Activated CD4-positive, alpha-beta T cell treated with anti-CD3 and anti-CD28 coated beads for 24 hours (primary cell): Measurements from ENCODE around the gene PRKCD.

Experiments
- DNase-seq, 2 donors: peaks; one replicate each; pipeline ENCODE4 v3.0.0-alpha.2; 2020; ENCODE audit warnings: low read depth in 2 of 2

The PRKCD gene

DNA sequence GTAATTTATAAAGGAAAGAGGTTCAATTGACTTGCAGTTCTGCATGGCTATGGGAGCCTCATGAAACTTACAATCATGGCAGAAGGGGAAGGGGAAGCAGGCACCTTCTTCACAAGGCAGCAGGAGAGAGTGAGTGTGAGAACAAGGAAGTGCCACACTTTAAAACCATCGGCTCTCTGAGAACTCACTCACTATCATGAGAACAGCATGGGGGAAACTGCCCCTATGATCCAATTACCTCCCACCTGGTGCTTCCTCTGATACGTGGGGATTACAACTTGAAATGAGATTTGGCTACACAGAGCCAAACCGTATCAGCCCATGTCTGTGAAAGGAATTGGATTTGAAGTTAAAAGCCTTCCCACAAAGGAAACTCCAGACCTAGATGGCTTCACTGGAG is 55.7 kb downstream of the PRKCD start:
- no peak for DNase-seq

DNA sequence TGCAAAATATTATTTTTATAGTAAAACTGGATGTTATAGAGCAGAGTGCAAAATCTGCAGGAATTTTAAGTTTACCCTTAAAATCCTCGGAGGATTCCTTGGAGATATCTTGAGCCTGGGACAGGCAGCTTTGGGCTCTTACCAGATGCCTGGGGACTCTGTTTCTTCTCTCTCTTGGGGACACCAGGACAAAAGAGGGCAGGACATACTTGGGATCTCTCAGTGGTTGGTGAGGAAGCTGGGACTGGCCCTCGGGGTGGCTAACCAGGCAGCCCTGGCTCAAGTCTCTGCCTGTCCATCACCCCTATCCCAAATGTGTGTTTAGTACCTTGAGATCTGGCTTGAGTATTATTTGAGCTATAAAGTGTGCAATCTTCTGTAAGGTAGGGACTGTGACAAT is 56.2 kb downstream of the PRKCD start:
- no peak for DNase-seq

DNA sequence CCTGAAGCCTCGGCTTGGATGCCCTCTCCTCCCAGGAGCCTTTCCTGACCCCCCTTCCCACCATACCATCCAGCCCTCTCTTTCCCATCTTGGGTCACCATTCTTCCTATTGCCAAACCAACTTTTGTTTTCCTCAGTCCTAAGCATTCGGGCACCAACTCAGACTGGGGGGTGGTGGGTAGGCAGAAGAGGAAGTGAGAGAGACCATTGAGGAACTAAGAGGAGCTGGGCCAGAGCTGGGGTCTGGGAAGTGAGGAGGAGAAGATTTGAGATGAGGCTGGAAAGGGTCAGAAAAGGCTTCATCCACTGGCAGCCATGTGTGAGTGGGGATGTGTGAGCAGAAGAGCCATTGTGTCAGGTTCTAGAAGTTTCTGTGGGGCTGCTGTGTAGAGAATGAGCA is 57.1 kb downstream of the PRKCD start:
- DNase-seq: no peak

DNA sequence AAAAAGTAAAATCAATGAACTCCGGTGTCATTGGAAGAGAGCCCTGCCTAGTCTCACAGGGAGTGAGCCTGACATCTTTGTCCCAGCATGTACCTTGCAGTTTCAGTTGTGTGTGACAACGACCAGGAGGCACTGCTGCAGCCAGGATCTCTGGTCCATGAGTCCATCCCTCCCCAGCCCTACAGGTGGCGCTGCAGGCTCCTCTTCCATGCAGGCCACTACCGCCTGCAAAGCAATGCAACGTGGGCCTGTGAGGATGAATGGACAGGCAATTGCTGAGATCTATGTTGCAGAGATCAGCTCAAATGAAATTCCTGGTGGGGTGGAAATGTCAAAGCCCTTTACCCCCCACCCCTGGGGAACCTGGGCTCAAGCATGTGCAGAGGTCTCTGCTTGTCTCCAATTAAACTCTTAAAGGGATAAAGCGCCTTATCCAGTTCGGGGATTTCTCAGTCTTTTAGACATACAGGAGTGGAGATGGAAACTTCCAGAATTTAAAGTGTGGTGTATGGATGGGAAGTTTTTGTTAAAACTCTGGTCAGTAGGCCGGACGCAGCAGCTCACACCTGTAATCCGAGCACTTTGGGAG is 59.0 kb downstream of the PRKCD start:
- peak; percentile 69 to 81 for DNase-seq

DNA sequence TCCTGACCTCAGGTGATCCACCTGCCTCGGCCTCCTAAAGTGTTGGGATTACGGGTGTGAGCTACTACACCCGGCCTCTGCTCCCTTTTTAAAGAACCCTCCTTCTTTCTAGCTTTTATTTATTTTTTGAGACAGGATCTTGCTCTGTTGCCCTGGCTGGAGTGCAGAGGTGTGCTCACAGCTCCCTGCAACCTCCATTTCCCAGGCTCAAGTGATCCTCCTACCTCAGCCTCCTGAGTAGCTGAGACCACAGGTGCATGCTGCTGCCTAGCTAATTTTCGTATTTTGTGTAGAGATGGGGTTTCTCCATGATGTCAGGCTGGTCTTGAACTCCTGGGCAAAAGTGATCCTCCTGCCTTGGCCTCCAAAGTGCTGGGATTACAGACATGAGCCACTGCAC is 60.3 kb downstream of the PRKCD start:
- no peak for DNase-seq

DNA sequence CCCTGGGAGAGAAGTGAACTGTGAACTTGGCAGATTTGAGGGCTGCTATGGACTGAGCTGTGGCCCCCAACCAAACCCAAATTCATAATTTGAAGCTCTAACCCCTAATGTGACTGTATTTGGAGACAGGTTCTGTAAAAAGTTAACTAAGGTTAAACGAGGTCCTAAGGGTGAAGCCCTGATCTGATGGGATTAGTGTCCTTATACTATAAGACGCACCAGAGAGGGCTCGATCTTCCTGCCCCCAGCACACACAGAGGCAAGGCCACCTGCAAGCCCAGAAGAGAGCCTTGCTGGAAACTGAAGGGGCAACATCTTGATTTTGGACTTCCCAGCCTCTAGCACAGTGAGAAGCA is 60.8 kb downstream of the PRKCD start:
- no peak for DNase-seq

DNA sequence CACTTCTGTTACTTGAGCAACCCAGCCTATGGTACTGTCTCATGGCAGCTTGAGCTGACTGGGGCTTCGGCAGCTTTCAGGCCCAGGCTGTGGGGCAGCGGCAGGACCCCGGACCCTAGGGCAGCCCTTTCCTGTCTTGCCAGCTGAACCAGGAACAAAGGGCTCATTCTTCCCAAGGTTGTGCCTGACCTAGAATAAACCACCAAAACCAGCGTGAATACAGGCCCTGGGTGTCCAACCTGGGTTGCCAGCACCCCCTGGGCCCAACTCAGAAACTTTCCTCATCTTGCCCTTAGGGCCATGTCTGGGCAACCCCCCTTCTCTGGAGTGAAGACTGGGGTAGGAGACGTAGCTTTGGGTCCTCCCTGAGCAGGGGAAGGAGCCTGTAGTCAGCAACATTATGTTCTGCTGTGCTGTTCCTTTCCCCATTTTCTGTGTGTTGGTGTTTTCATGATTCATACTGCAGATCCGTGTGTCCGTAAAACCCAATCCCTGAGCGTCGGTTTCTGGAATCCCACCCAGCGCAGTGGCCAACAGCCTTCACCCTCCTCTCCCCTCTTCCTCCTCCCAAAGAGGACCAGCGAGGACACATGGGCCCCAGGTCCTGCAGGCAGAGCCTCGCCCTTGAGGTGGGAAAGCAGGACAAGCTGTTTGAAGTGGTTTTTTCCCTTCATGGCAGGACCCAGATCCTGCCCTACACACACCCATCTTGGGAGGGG is 61.3 kb downstream of the PRKCD start:
- DNase-seq: no peak

DNA sequence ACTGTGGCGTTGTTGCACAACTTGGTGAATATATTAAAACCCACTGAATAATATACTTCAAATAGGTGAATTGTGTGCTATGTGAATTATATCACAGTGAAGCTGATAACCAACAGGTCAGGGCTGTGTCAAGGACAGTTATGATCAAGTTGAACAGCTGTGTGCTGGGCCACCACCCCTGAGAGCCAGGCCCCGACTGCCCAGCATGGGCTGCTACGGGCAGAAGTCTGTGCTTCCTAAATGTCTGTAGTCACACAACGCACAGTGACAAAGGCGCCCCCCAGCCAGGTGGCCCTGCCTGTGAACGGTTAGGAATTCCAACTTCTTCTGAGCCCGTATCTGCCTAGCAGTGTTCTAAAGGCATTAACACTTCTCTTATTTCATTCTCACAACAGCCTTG is 62.0 kb downstream of the PRKCD start:
- DNase-seq: no peak

DNA sequence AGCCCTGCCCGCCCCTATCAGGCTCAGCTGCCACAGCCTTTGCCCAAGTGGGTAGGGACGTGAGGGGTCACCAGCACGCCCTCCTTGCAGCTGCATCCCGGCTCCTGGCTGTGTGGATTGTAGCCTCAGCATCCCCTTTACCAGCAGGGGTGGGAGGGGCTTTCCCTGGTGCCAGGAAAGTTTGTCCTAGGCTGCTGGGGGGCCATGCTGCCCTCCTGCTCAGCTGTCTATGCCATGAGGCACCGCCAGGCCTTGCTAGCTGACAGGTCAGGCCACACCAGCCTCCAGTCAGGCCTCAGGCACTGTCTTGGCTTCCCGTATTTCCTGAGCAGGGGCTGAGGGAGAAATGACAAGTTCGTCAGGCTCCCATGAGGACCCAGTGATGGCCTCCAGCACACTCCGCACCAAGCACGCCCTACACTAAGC is 62.5 kb downstream of the PRKCD start:
- DNase-seq: no peak

DNA sequence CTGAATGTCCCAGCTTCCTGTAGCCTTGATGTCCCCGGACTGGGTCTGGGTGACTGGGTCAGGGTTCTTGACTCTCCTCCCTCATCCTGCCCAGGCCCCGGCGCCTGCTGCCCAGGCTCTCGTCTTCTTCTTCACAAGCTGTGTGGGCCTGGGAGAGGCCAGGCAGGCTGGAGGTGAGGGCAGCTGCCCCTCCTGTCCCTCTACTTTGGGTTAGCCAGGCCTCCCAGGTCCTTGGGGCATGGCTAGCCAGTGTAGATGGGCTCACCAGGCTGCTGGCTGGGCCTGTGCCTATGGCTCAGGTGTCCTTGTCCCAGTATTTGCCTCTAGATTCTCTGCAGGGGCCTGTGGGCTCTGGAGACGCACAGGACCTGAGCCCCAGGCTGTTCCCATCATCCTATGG is 63.0 kb downstream of the PRKCD start:
- DNase-seq: no peak

DNA sequence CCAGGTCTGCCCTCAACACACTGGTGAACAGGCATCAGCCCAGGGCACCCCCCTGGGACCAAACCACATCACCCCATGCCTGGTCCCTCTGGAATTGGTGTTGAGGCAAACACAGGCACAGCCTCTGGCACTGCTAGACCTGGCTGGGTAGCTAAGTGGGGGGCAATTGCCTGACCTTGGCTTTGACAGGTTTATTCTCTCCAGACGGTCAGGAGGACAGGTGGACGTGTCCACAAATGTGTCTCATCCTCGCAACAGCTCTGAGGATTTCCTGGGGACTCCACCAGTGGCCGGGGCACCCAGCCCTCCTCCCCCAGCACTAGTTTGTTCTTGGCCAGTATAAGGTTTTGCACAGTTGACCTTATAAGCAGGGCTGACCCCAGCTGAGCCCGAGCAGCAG is 63.5 kb downstream of the PRKCD start:
- no peak for DNase-seq

DNA sequence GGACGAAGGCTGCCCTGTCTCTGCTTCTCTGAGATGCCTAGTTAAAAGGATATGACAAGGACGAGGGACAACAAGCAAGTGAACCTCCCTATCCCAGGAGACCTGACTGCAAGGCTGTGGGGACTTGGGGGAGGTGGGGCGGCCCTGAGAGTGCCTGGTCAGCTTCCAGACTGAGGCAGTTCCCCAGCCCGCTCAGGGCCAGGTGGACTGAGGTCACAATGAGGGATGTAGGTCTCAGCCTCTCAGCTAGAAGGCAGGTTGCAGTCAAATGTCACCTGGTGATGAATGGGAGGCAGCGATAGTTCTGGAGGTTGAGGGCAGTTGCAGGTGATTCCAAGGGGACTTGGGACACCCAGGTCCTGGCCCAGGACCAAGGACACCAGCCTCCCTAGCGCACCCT is 64.2 kb downstream of the PRKCD start:
- DNase-seq: no peak

DNA sequence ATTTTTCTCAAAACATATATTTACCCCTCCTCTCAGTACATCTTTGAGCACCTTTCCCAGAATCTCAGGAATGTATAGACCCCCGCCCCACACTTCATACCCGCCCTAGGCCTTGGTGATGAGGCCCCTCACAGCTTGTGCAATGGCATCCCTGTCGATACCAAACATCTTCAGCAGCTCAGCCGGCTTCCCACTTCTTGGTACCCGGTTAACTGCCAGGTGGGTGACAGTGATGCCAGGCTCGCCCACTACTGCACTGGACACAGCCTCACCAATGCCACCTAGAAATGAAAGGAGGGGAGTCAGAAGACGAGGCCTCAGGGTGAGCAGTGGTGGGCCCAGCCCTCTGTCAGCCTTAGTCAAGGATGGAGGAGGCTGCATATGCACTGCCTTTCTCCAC is 64.6 kb downstream of the PRKCD start:
- DNase-seq: no peak

DNA sequence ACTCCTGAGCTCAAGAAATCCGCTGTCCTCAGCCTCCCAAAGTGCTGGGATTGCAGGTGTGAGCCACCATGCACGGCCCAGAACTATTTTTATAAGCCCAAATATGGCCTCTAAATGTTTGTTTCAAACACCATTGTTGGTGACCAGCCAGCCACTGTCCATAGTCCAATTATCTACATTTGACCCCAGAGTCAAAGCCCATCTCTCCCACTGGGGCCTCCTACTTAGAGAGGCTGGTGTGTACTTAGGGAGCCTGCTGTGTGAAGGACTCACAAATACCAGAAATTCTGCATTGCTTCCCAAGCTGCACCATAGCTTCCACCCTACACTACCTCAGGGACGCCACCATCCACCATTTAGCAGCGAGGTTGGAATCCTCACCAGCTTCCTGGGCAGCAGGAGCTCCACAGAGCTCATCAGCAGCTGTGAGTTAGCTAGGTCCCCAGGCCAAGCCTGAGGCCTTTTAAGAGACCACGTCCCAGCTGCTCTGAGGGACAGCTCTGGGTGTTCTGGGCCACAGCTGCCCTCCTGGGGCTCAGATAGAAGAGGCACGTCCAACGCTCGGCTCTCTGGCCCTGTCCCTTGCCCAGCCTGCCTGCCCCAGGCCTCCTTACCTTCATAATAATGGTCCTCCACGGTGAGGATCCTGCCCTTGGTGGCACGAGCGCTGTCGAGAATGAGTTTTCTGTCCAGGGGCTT is 65.3 kb downstream of the PRKCD start:
- DNase-seq: no peak

DNA sequence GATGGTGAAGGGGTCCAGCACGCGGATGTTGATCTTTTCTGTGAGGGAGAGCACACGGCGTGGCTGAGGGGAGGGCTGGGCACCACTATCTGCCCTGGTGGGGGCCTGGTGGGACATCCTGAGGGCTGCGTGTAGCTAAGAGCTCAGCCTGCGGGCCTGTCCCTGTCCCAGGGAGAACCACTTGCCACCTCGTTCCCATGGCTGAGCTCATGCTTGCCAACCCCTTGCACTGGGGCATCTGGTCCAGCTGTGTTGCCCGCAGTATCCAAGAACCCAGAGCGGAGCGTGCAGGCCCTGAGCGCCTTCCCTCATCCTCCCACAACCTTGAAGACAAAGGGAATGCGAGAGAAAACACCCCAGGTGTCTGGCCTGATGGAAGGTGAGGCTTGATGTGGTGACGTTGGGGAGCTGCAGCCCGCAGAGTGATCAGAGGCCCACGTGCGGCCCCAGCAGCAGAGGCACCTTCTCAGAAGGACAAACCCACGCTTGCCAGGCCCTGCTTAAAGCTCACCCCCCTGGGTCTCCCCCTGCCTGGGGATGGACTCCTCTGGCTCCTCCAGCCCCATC is 65.9 kb downstream of the PRKCD start:
- DNase-seq: no peak

DNA sequence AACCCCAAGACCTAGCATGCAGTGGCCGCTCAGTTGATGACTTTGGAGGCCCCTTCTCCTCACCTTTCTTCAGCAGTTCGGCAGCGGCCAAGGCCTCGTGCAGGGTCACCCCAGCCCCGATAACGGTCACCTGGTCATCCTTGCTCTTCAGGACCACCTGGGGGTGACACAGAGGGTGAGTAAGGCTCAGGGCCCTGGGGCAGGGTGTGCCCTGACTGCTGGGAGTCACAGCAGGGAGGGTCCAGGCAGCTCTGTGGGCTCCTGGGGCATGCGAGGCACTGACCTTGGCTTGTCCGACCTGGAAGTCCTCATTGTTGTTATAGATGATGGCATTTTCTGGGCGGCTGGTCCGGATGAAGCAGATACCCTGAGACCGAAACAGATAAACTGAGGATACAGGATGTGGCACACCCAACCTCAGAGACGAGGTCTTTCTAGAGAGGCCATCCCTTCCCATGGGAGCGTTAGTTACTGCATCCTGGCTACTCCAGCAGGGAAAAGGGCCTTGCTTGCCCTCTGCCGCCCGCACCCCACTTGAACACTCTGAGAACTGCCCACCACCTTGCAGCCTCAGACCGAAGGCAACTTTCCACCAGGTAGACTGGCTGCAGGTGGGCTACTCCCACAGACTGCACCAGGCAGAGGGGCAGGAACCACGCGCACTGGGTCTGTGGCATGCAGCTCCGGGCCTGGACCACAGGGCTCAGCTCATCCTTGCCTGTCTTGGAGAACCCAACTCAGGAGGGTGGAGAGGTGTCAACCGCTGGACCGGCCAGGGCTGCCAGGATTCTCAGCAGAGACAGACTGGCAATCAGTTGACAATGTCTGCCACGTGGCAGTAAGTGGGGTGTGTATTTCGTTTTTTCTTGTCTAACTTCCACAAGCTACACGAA is 67.2 kb downstream of the PRKCD start:
- no peak for DNase-seq

DNA sequence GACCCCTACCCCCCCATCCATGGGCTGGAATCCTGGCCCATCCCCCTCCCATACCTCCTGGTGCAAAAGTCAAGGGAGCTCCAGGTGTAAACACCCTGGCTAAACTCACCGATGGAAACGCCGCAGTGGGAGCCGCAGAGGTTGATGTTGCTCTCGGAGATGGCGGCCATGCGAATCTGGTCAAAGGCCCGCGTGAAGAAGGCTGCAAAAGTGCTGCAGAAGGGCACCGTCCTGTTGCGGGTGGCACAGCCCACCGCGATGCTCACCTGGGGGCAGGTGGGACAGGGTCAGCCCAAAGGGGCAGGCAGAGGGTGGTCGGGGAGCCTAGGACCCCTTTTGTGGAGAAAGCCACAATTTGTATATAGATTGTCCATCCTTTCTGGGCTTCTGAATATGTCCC is 68.2 kb downstream of the PRKCD start:
- DNase-seq: no peak

DNA sequence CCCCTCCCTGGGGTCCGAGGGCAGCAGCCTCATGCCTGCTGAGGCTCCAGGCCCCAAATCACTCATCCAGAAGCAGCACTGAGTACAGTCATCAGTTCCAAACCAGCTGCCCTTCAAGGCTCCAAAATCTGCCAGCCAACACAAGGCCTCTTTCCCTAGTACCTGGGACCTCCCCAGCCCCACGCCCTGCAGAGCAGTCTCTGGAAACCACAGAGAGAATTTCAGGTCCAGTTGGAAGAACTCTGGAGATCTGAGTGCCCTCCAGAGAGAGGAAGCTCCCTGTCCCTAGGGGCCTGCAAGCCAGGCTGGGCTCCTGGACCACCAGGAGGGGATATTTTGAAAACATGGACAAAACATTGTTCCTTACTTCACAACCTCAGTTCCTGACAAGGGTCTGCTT is 68.6 kb downstream of the PRKCD start:
- no peak for DNase-seq

DNA sequence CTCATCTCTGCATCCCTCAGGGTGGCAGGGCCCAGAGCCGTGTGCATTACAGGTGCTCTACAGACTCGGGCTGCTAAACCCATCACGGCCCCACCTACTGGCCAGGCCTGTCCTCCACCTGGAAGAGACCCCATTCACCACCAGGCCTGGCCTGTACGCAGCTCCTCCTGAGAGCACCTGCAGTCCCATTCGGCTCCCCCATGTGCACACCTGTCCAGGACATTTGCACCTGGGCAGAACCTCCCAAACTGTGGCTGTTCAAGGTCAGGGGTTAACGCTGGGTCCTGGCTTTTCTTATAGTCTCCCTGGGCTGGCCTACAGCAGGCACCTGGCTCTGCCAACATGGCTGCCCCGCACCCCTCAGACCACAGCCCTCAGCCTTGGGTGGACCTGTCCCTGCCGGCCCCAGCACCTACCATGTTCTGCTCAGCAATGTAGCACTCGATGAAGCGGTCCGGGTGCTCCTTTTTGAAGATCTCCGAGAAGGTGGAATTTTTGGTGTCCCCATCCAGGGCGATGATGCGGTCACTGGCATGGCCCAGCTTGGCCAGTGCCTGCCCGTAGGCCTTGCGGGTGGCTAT is 69.1 kb downstream of the PRKCD start:
- DNase-seq: no peak

DNA sequence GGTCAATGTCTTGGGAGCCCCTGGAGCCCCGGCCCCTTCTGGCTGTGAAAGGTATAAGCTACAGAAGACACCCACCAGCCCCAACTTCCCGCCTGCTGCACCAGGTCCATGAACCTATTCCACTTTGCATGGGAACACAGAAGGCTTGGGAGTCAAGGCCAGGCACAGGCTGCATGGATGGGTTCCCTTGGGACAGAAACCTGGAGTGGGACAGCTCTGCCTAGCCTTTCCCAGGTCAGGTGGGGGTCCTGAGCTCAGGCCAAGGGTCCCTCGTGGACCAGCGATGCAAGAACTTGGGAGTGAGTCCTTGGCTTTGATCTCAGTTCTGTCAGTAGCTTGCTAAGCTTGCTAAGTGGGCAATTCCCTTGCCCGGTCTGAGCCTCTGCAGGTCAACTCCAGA is 69.8 kb downstream of the PRKCD start:
- DNase-seq: no peak
